GM12878 (cell line): ENCODE results near the gene AQP2. TPM values are rescaled to one million over a fixed set of nuclear protein-coding genes. Genes with fewer than 3 reads are reported as not detected.

Experiments
- ATAC-seq: fragments of 200-7000 bp; cut with Tn5 transposase; 3 replicates; pipeline ENCODE4 v1.9.1; 2020; ENCODE audit warnings: mild to moderate bottlenecking, moderate library complexity
- BruUV-seq: library from RNA; stranded (reverse); fragments of 400-500 nt; replicated peaks from 2 replicates; lab custom pipeline; 2021; lab: Mats Ljungman, UMichigan
- CTCF ChIA-PET: fragments of 300-600 bp; sonication (Branson Sonifier 250); formaldehyde crosslinking; extraction: SDS; loops from one replicate; lab custom pipeline; 2021; ENCODE audit warnings: inconsistent platforms; lab: Yijun Ruan, JAX
- POLR2A ChIA-PET: fragments of 350-600 bp; formaldehyde crosslinking; extraction: SDS; loops from one replicate; lab custom pipeline; 2021; ENCODE audit warnings: inconsistent platforms; lab: Charles Lee
- RAD21 ChIA-PET: fragments of 300-600 bp; sonication (Branson Sonifier 250); formaldehyde crosslinking; loops from one replicate; lab custom pipeline; 2023; ENCODE audit warnings: antibody characterized with exemption; ENCODE audit not compliant: unreplicated experiment; lab: Charles Lee
- SMC1A ChIA-PET: fragments of 300-600 bp; sonication (Branson Sonifier 250); formaldehyde crosslinking; loops from one replicate; lab custom pipeline; 2023; ENCODE audit not compliant: unreplicated experiment, uncharacterized antibody; lab: Charles Lee
- DNase-seq: peaks from one replicate; pipeline ENCODE4 v3.0.0-alpha.2; 2011; ENCODE audit warnings: low read depth, low spot score
- FAIRE-seq: peaks from 3 replicates; lab custom pipeline; 2011; peaks lifted over from hg19 to GRCh38; lab: Jason Lieb, UNC
- H2AFZ ChIP-seq: 2 replicates; pipeline ENCODE4 v1.6.0; 2011; ENCODE audit warnings: low read depth, low read length, control low read depth; ENCODE audit not compliant: control insufficient read depth
- H3K27ac ChIP-seq: 2 replicates; pipeline ENCODE4 v1.5.1; 2011; ENCODE audit warnings: control low read depth; ENCODE audit not compliant: control insufficient read depth, insufficient read depth
- H3K27me3 ChIP-seq, 2 experiments: replicated peaks in 1 of 2; 2 replicates each; pipeline versions ENCODE4 v1.6.0 to v1.6.1; 2011; ENCODE audit warnings: low read length in 1 of 2; ENCODE audit not compliant: control insufficient read depth in 2 of 2, insufficient read depth in 2 of 2
- H3K36me3 ChIP-seq, 2 experiments: 2 replicates each; pipeline ENCODE4 v1.5.1; 2011; ENCODE audit warnings: low read length in 1 of 2; ENCODE audit not compliant: control insufficient read depth in 2 of 2, insufficient read depth in 2 of 2
- H3K4me1 ChIP-seq: 2 replicates; pipeline ENCODE4 v1.6.1; 2011; ENCODE audit warnings: mild to moderate bottlenecking, low read length, moderate library complexity, mixed read lengths; ENCODE audit not compliant: control insufficient read depth, insufficient read depth
- H3K4me2 ChIP-seq: 2 replicates; pipeline ENCODE4 v1.6.0; 2011; ENCODE audit warnings: control low read depth; ENCODE audit not compliant: control insufficient read depth, insufficient read depth
- H3K4me3 ChIP-seq: fragments of 200-600 bp; sonication (generic); 2 replicates; pipeline ENCODE4 v1.5.1; 2016
- H3K79me2 ChIP-seq: 2 replicates; pipeline ENCODE4 v1.6.0; 2011; ENCODE audit warnings: low read length; ENCODE audit not compliant: control insufficient read depth, insufficient read depth
- H3K9ac ChIP-seq: 2 replicates; pipeline ENCODE4 v1.8.0; 2011; ENCODE audit warnings: low read length, control low read depth, mixed read lengths; ENCODE audit not compliant: control insufficient read depth, insufficient read depth
- H3K9me3 ChIP-seq: replicated peaks from 3 replicates; pipeline ENCODE4 v1.5.1; 2011; ENCODE audit warnings: mild to moderate bottlenecking, low read length; ENCODE audit not compliant: control insufficient read depth, insufficient read depth
- H4K20me1 ChIP-seq: 2 replicates; pipeline ENCODE4 v1.6.0; 2011; ENCODE audit not compliant: control insufficient read depth, insufficient read depth
- BCL11A ChIP-seq: IDR thresholded peaks from 2 replicates; pipeline ENCODE4 v1.6.1; 2011; ENCODE audit warnings: low read depth, low read length
- CBX3 ChIP-seq: fragments of 200-600 bp; sonication (generic); IDR thresholded peaks from 2 replicates; pipeline ENCODE4 v1.6.1; 2016; ENCODE audit warnings: low read depth, borderline replicate concordance
- CEBPB ChIP-seq, 2 experiments: fragments of 150-350 bp in 1 of 2; IDR thresholded peaks; 2 replicates each; pipeline ENCODE4 v1.6.1; 2012 to 2014; ENCODE audit warnings: low read depth in 2 of 2, low read length in 2 of 2, borderline replicate concordance in 1 of 2, inconsistent platforms in 1 of 2
- IKZF2 ChIP-seq, 2 experiments: fragments of 450-650 bp; IDR thresholded peaks; 2 replicates each; pipeline ENCODE4 v1.6.1; 2017; ENCODE audit warnings: mild to moderate bottlenecking in 2 of 2, moderate library complexity in 2 of 2
- NKRF ChIP-seq: fragments of 450-650 bp; conservative IDR thresholded peaks from 2 replicates; pipeline ENCODE4 v1.6.1; 2017; ENCODE audit warnings: mild to moderate bottlenecking, moderate library complexity
- RUNX3 ChIP-seq: IDR thresholded peaks from 2 replicates; pipeline ENCODE4 v1.6.1; 2012; ENCODE audit warnings: low read length, inconsistent platforms
- WGBS: methylation state at CpG from one replicate; pipeline ENCODE4 v1.1.6; 2016; ENCODE audit warnings: low lambda C conversion rate; ENCODE audit not compliant: insufficient replicate concordance, insufficient coverage; ENCODE audit errors: missing lambda C conversion rate; 5-methylcytosine and 5-hydroxymethylcytosine counted together
- in situ Hi-C: fragments of 300-500 bp; cut with MboI; formaldehyde crosslinking; loops from 9 replicates; pipeline ENCODE4 v1.14.3; 2018; ENCODE audit warnings: mixed read lengths
- intact Hi-C: fragments of 100-400 bp; cut with micrococcal nuclease; formaldehyde crosslinking; loops from one replicate; pipeline ENCODE4 v1.14.2; 2022; ENCODE audit not compliant: unreplicated experiment
- polyA plus RNA-seq, 11 experiments: library from polyadenylated mRNA; depleted of rRNA in 4 of 11; unstranded in 6 of 11; stranded (reverse) in 5 of 11; fragments of >200 nt; fragmentation: Nextera tagmentation in 4 of 11; fragmentation: Illumina TruSeq in 1 of 11; extraction: Ambion mirVana in 4 of 11; extraction: Trizol in 1 of 11; gene quantifications; 1 replicate in 1 of 11; 2 replicates in 10 of 11; pipeline versions ENCODE4 v1.2.1 to v1.2.3, GENCODE V29; 2011 to 2016; ENCODE audit warnings: inconsistent platforms in 2 of 11, missing spikeins in 2 of 11, low read depth in 1 of 11
- total RNA-seq, 4 experiments: library from RNA; depleted of rRNA in 3 of 4; stranded (reverse); fragments of >200 nt in 3 of 4; fragmentation: Illumina TruSeq in 1 of 4; extraction: Trizol in 1 of 4; gene quantifications; 2 replicates each; pipeline versions ENCODE4 v1.2.1 to v1.2.3, GENCODE V29; 2013 to 2021

The AQP2 gene
- total and polyA plus RNA-seq, 10 of the 15 experiments (the other 5 are each of a cell fraction or from before 2014, with no cell fraction given): not detected

GRCh38 chr12:49922349-49923034 lies 28.0 kb upstream of the AQP2 start:
- ChIA-PET POLR2A (interaction anchor here (0.6 kb wide), 1 partner anchor 88 kb away, joined by 4 read pairs; no protein-coding TSS in a partner anchor), SMC1A (no interaction called here), CTCF (interaction anchor here (1.0 kb wide), 1 partner anchor 23 kb away, joined by 3 read pairs; no protein-coding TSS in a partner anchor), RAD21 (no interaction called here)
- Histone ChIP-seq H3K9me3 (no peaks in the 10 kb centered on the region), H3K4me1 (no peaks in the 10 kb centered on the region), H3K27ac (no peak overlapping the region), H4K20me1 (no peaks in the 10 kb centered on the region), H2AFZ (no peak overlapping the region), H3K27me3 (peaks cover 0 to 1% of the 10 kb centered on the region in 2 experiments; a peak in 2 of 4 replicates), H3K36me3 (no peaks in the 10 kb centered on the region), H3K79me2 (no peaks in the 10 kb centered on the region), H3K4me3 (no peak overlapping the region), H3K9ac (no peak overlapping the region), H3K4me2 (no peak overlapping the region)
- no TSS peak for BruUV-seq
- intact Hi-C loops (no loop called here), in situ Hi-C loops (no loop called here)
- FAIRE-seq (no peak), ATAC-seq (no peak; the same call in 2 of the 3 replicates), DNase-seq (no peak)
- WGBS: 50% methylated on average over 12 of the region's 12 CpGs
- no peak for TF ChIP-seq NKRF
- no peak for TF ChIP-seq BCL11A
- TF ChIP-seq IKZF2 (IDR thresholded peaks at IDR 0.05): no peak
- no peak for TF ChIP-seq RUNX3
- TF ChIP-seq CBX3: no peak
- TF ChIP-seq CEBPB (IDR thresholded peaks at IDR 0.05; ENCODE audit: borderline replicate concordance in 1 of 2, low read depth in 2 of 2, low read length in 2 of 2): no peak
